Adipocyte (in vitro differentiated cells): Measurements from ENCODE around the gene ERV3-1.
A peak's percentile ranks its signal among the peaks of the same experiment; 100 is the strongest.

Experiments used
- DNase-seq: peaks from one replicate; pipeline ENCODE4 v3.0.0-alpha.2; 2015; ENCODE audit warnings: low read depth
- H3K27me3 ChIP-seq: replicated peaks from 2 replicates; pipeline ENCODE4 v1.7.0; 2013; ENCODE audit warnings: mild to moderate bottlenecking, low read length, moderate library complexity; ENCODE audit not compliant: control insufficient read depth, insufficient read depth
- H3K36me3 ChIP-seq: 2 replicates; pipeline ENCODE4 v1.7.0; 2013; ENCODE audit warnings: low read length, mild to moderate bottlenecking, moderate library complexity; ENCODE audit not compliant: control insufficient read depth, insufficient read depth, severe bottlenecking
- H3K4me1 ChIP-seq: 2 replicates; pipeline ENCODE4 v1.7.0; 2013; ENCODE audit warnings: mild to moderate bottlenecking, low read length, moderate library complexity; ENCODE audit not compliant: control insufficient read depth, insufficient read depth
- H3K4me3 ChIP-seq: 2 replicates; pipeline ENCODE4 v1.7.0; 2013; ENCODE audit warnings: mild to moderate bottlenecking, low read length, moderate library complexity
- H3K9ac ChIP-seq: 2 replicates; pipeline ENCODE4 v1.7.0; 2013; ENCODE audit warnings: mild to moderate bottlenecking, low read length, moderate library complexity
- H3K9me3 ChIP-seq: 2 replicates; pipeline ENCODE4 v1.7.0; 2013; ENCODE audit warnings: mild to moderate bottlenecking, low read length, moderate library complexity; ENCODE audit not compliant: control insufficient read depth

ERV3-1 gene

DNA sequence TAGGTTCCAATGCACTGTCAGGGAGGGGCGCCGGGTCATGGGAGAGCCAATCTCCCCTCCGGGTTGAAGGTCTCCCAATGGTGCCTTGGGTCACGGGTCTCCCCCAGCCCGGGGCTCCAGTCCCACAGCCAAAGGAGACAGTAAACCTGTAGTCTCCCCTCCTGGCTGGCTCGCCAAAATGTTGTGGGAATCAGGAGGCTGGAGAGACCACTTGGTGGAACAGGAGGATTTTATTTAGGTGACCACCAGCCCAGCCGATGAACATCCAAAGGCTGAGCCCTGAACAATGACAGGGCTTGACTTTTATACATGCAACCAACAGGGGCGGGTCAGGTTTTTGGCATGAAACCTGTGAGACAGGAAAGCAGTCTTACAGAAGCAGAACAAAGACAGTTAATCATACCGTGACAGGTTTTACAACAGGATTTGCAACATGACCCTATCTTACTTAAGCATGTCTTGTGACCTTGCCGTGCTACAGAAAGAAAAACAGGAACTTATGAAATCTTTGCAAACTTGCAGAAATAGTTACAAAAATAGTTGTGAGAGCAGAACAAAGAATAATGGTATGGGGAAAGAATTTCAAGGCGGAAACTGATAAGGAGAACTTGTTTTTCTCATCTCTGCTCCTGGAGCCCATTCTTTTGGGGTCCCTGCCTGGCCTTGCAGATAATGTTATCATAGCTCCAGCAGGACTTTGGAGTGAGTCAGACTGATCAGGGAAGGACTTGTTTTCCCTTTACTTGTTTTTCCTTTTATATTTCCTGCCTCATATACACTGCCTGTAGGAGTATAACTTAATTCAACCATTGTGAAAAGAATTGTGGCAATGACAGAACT is 7.1 kb downstream of the ERV3-1 start:
- Histone ChIP-seq H3K27me3 (no peaks in the 10 kb centered on the region), H3K9me3 (peaks cover 4% of the 10 kb centered on the region), H3K9ac (peak overlapping the region; percentile 74), H3K4me3 (peak overlapping the region; percentile 64), H3K36me3 (peaks cover 52% of the 10 kb centered on the region), H3K4me1 (peaks cover 64% of the 10 kb centered on the region)
- DNase-seq = peak; percentile 42

DNA sequence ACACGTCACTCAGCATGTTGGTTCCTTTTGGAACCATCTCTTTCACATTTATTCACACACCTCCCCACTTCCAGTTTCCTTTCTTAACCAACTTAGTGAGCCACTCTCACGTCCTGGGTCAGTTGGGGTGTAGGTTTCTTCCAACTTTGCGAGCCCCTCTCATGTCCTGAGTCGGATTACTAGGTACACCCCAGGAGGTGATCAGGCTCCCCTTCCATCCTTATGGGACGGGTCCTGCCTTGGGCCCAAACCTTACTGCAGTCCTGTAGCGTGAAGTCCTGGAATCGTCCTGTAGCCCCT is 7.7 kb downstream of the ERV3-1 start:
- Histone ChIP-seq H3K27me3 (no peaks in the 10 kb centered on the region), H3K36me3 (peaks cover 52% of the 10 kb centered on the region), H3K4me3 (peak overlapping the region; percentile 64), H3K9ac (peak overlapping the region; percentile 53), H3K4me1 (peaks cover 64% of the 10 kb centered on the region), H3K9me3 (peaks cover 4% of the 10 kb centered on the region)
- DNase-seq = no peak

DNA sequence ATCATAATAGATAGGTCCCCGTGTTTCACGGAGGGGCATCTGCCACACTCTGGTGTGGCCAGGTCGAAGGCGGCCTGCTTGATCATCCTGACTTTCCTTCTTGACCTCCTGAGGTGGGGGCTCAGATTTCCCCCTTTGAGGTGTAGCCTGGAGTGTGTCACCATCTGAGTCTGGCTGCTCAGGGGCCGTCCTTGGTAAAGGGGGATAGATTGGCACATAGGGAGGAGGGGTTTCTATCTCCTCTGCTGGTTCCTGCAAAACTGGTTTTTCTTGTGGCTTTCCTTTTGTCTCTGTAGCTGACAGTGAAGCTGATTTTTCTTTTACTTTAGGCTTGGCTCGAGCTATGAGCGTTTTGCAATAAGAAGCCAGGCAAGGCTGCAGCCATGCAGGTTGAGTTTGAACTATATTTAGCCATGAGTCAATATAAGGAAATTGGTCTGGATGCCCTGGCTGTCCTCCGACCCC is 8.5 kb downstream of the ERV3-1 start:
- H3K4me1 ChIP-seq = peaks cover 61% of the 10 kb centered on the region
- peak overlapping the region; percentile 62 for H3K9ac ChIP-seq
- no peaks in the 10 kb centered on the region for H3K27me3 ChIP-seq
- H3K36me3 ChIP-seq = peaks cover 53% of the 10 kb centered on the region
- no peak overlapping the region for H3K4me3 ChIP-seq
- peaks cover 4% of the 10 kb centered on the region for H3K9me3 ChIP-seq
- DNase-seq = peak; percentile 45

DNA sequence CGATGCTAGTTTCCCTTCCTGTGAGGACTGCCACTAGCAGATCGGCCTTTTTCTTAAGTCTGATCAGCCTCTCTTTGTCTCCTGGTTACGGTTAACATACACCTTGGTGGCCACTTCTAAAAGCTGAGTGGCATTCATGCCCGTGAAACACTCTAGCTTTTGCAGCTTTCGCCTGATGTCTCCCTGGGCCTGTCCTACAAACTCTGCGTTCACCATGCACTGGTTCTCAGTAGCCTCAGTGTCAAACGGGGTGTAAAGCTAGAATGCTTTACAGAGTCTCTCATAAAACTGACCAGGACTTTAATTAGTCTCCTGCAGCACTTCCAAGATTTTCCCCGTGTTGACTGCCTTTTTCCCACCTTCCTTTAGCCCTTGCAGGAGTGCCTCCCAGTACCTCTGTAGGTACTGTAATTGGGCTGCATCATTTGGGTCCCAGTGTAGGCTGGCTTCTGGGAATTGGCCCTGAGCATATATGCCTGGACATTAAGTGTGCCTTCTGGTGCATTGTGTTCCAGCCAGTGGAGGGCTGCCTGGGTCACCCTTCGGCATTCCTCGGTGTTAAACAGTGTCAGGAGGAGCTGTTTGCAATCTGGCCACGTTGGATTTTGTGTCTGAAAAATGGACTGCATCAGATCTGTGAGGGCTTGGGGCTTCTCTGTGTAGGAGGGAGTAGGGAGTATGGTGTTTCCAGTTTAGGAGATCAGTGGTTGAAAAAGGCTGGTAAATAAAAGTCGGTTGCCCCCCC is 9.2 kb downstream of the ERV3-1 start:
- Histone ChIP-seq H3K9ac (peak overlapping the region; percentile 62), H3K36me3 (peaks cover 60% of the 10 kb centered on the region), H3K27me3 (no peaks in the 10 kb centered on the region), H3K4me1 (peaks cover 55% of the 10 kb centered on the region), H3K9me3 (peaks cover 4% of the 10 kb centered on the region), H3K4me3 (no peak overlapping the region)
- no peak for DNase-seq

DNA sequence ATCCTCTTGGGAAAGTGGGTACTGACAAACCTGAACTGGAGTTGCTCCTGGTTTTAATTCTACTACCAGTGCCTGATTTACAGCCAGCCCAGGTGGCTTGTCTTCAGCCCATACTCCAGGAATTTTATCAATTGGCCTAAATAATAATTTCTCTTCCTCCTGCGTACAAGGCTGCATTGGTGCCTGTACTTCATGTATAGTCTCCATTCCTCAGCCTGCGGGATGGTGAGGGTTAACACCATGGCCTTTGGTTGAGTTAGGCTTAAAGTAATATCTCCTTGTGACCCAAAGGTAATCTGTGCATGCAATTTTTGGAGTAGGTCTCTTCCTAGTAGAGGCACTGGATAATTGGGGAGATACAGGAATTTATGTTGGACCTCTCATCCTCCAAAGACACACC is 10.2 kb downstream of the ERV3-1 start:
- Histone ChIP-seq H3K9me3 (peaks cover 4% of the 10 kb centered on the region), H3K36me3 (peaks cover 60% of the 10 kb centered on the region)

DNA sequence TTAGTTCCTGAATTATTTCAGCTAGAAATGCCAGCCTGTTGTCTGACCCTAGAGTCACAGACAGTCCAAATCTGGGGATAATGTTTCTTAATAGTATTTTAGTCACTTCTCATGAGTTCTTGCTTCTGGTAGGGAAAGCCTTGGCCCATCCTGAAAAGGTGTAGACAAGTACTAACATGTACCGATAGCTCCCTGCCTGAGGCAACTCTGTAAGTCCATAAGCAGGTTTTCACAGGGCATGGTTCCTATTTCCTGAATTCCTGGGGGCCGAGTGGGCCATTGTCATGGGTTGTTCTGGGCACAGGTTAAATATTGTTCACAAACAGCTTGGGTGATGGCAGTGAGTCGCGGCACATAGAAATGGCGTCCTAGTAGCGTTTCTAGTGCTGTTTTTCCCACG is 12.6 kb downstream of the ERV3-1 start:
- no peak for DNase-seq
- Histone ChIP-seq H3K27me3 (no peaks in the 10 kb centered on the region), H3K9ac (no peak overlapping the region), H3K4me3 (no peak overlapping the region), H3K4me1 (peaks cover 28% of the 10 kb centered on the region), H3K36me3 (peaks cover 68% of the 10 kb centered on the region), H3K9me3 (peaks cover 7% of the 10 kb centered on the region)

More for the DNA sequence above, 10.2 kb downstream of the ERV3-1 start:
- Histone ChIP-seq H3K27me3 (no peaks in the 10 kb centered on the region), H3K9ac (no peak overlapping the region), H3K4me1 (peaks cover 45% of the 10 kb centered on the region), H3K4me3 (no peak overlapping the region)
- no peak for DNase-seq

DNA sequence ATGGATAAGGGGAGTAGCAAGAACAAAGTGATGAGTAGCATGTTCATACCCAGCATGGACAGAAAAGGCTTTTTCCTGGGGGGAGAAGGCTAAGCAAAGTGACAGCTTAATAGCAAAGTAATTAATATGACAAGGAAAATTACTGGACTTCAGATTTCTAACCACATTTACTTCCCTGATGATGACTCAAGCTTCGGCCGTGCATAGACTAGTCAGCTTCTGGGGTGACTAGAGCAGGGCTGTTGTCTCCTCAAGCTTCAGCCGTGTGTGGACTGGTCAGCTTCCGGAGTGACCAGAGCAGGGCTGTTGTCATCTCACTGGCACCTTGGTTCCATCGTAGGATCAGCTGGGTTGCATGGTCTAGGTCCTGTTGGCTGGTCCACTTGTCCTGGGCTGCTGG is 13.5 kb downstream of the ERV3-1 start:
- peaks cover 7% of the 10 kb centered on the region for H3K9me3 ChIP-seq
- peaks cover 70% of the 10 kb centered on the region for H3K36me3 ChIP-seq
- DNase-seq = no peak
- H3K9ac ChIP-seq = no peak overlapping the region
- peaks cover 22% of the 10 kb centered on the region for H3K4me1 ChIP-seq
- no peaks in the 10 kb centered on the region for H3K27me3 ChIP-seq
- no peak overlapping the region for H3K4me3 ChIP-seq

DNA sequence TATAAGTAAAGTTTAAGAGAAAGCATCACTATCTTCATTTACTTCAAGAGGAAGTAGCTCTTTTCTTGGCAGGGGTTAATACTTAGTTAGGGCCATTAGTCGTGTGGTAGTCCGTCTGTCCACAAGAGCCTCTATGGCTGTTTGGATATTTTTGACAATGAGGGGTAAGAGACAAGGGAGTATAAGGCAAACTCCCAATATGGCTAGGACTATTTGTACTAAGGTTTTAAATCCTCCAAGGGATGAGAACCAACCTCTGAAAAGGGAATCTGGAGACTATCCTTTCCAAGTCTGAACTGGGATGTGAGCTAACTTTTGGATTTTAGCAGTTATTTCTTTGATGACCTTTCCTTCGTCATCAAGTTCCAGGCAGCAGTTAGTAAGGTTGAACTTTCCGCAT is 15.6 kb downstream of the ERV3-1 start, which contains the start of gene ZNF117:
TSS of gene ZNF117 (minus strand) at position 101 of the 400 bp plus-strand sequence.
- Histone ChIP-seq H3K4me1 (peaks cover 13% of the 10 kb centered on the region), H3K9me3 (peaks cover 22% of the 10 kb centered on the region), H3K36me3 (peaks cover 75% of the 10 kb centered on the region), H3K4me3 (peak within 1 kb of the TSS; percentile 4), H3K9ac (no peak within 1 kb of the TSS), H3K27me3 (no peaks in the 10 kb centered on the region)
- no peak for DNase-seq

DNA sequence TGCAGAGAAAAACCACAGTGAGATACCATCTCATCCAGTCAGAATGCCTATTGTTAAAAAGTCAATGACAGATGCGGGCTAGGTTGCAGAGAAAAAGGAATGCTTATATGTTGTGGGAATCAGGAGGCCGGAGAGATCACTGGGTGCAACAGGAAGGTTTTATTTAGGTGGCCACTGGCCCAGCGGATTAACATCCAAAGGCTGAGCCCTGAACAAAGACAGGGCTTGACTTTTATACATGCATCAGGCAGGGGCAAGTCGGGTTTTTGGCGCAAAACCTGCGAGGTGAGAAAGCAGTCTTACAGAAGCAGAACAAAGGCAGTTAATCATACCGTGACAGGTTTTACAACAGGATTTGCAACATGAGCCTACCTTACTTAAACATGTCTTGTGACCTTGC is 16.3 kb downstream of the ERV3-1 start:
- DNase-seq = no peak
- Histone ChIP-seq H3K9me3 (peaks cover 29% of the 10 kb centered on the region), H3K9ac (no peak overlapping the region), H3K27me3 (no peaks in the 10 kb centered on the region), H3K36me3 (peaks cover 82% of the 10 kb centered on the region), H3K4me3 (no peak overlapping the region), H3K4me1 (peaks cover 11% of the 10 kb centered on the region)

DNA sequence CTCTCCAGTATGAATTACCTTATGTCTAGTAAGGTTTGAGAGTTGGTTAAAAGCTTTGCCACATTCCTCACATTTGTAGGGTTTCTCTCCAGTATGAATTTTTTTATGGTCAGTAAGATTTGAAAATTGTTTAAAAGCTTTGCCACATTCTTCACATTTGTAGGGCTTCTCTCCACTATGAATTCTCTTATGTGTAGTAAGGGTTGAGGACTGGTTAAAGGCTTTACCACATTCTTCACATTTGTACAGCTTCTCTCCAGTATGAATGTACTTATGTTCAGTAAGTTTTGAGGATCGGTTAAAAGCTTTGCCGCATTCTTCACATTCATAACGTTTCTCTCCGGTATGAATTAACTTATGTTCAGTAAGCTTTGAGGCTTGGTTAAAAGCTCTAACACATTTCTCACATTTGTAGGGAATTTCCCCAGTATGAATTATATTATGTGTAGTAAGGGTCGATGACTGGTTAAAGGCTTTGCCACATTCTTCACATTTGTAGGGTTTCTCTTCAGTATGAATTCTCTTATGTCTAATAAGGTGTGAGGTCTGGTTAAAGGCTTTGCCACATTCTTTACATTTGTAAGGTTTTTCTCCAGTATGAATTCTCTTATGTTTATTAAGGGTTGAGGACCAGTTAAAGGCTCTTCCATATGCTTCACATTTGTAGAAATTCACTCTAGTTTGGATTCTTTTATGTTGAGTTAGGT is 27.8 kb downstream of the ERV3-1 start:
- peaks cover 99% of the 10 kb centered on the region for H3K9me3 ChIP-seq
- no peaks in the 10 kb centered on the region for H3K27me3 ChIP-seq
- H3K4me1 ChIP-seq = no peaks in the 10 kb centered on the region
- no peak for DNase-seq
- peaks cover 96% of the 10 kb centered on the region for H3K36me3 ChIP-seq
- H3K9ac ChIP-seq = no peak overlapping the region
- peak overlapping the region; percentile 70 for H3K4me3 ChIP-seq

DNA sequence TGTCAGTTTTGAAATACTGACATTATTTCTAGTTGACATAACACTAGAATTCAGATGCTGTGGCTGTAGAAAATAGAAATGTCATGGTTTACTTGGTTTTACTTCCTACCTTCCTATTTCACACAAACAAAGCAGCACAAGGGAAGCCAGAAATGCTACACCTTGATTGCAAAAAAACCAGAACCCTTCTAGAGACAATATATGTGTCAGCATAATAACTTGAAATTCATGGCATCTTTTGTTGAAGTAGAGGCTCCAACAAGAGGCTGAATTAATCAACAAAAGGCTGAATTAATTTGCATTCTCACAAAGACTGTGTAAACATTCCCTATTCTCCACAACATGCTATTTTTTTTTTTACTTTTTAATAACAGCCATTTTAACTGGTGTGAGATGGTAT is 40.9 kb downstream of the ERV3-1 start:
- H3K36me3 ChIP-seq = peaks cover 16% of the 10 kb centered on the region
- DNase-seq = no peak

More for the DNA sequence above, 40.9 kb downstream of the ERV3-1 start:
- peaks cover 30% of the 10 kb centered on the region for H3K9me3 ChIP-seq
- H3K4me3 ChIP-seq = no peak overlapping the region
- no peaks in the 10 kb centered on the region for H3K4me1 ChIP-seq
- no peaks in the 10 kb centered on the region for H3K27me3 ChIP-seq
- H3K9ac ChIP-seq = no peak overlapping the region
